IMR-90 (cell line): Measurements from ENCODE around the gene RSBN1L. TPM values are rescaled to one million over a fixed set of nuclear protein-coding genes. Genes with fewer than 3 reads are reported as not detected.

Experiments used
- ATAC-seq: fragments of 200-7000 bp; cut with Tn5 transposase; 2 replicates; pipeline ENCODE4 v1.9.1; 2020; ENCODE audit warnings: low read depth, mild to moderate bottlenecking, moderate library complexity
- BruUV-seq: library from RNA; stranded (reverse); fragments of 400-500 nt; replicated peaks from 2 replicates; lab custom pipeline; 2021; lab: Mats Ljungman, UMichigan
- CTCF ChIA-PET: fragments of 300-600 bp; formaldehyde crosslinking; extraction: SDS; loops from one replicate; lab custom pipeline; 2021; ENCODE audit warnings: antibody characterized with exemption; lab: Yijun Ruan, JAX
- POLR2A ChIA-PET: fragments of 300-600 bp; sonication (Branson Sonifier 250); formaldehyde crosslinking; loops from one replicate; lab custom pipeline; 2022; ENCODE audit warnings: antibody characterized with exemption; ENCODE audit not compliant: unreplicated experiment; lab: Charles Lee
- DNase-seq: peaks from one replicate; pipeline ENCODE4 v3.0.0; 2013
- H2AFZ ChIP-seq: replicated peaks from 2 replicates; pipeline ENCODE3; 2013; ENCODE audit warnings: low read length, mild to moderate bottlenecking; ENCODE audit not compliant: poor library complexity
- H2AK5ac ChIP-seq: 2 replicates; pipeline ENCODE4 v1.6.1; 2013; ENCODE audit warnings: low read depth, low read length, inconsistent platforms
- H2AK9ac ChIP-seq: replicated peaks from 2 replicates; pipeline ENCODE3; 2013; ENCODE audit warnings: mild to moderate bottlenecking, low read depth, low read length, moderate library complexity; ENCODE audit not compliant: poor library complexity
- H2BK120ac ChIP-seq: 2 replicates; pipeline ENCODE4 v1.6.1; 2013; ENCODE audit warnings: low read depth, low read length, inconsistent platforms
- H2BK15ac ChIP-seq: 3 replicates; pipeline ENCODE4 v1.6.1; 2013; ENCODE audit warnings: low read depth, low read length, inconsistent platforms
- H2BK20ac ChIP-seq: 2 replicates; pipeline ENCODE4 v1.6.1; 2013; ENCODE audit warnings: low read depth, mild to moderate bottlenecking, inconsistent platforms, low read length, moderate library complexity
- H2BK5ac ChIP-seq: 2 replicates; pipeline ENCODE4 v1.6.1; 2013; ENCODE audit warnings: mild to moderate bottlenecking, low read depth, low read length, inconsistent platforms; ENCODE audit not compliant: poor library complexity, severe bottlenecking
- H3K14ac ChIP-seq: replicated peaks from 2 replicates; pipeline ENCODE4 v1.6.1; 2013; ENCODE audit warnings: low read depth, low read length, inconsistent platforms
- H3K18ac ChIP-seq: 2 replicates; pipeline ENCODE4 v1.6.1; 2013; ENCODE audit warnings: low read depth, low read length, control low read depth
- H3K23ac ChIP-seq: 2 replicates; pipeline ENCODE4 v1.6.1; 2013; ENCODE audit warnings: low read depth, low read length, inconsistent platforms
- H3K27ac ChIP-seq: 2 replicates; pipeline ENCODE4 v1.5.1; 2013; ENCODE audit warnings: mild to moderate bottlenecking, control low read depth, low read length; ENCODE audit not compliant: insufficient read depth
- H3K27me3 ChIP-seq: 2 replicates; pipeline ENCODE4 v1.6.1; 2013; ENCODE audit warnings: low read length; ENCODE audit not compliant: control insufficient read depth, insufficient read depth
- H3K36me3 ChIP-seq: 2 replicates; pipeline ENCODE4 v1.6.1; 2013; ENCODE audit warnings: low read length, mixed read lengths; ENCODE audit not compliant: control insufficient read depth, insufficient read depth
- H3K4ac ChIP-seq: 2 replicates; pipeline ENCODE4 v1.6.1; 2013; ENCODE audit warnings: low read depth, low read length, inconsistent platforms
- H3K4me1 ChIP-seq: 2 replicates; pipeline ENCODE4 v1.6.1; 2013; ENCODE audit warnings: low read length, mixed read lengths; ENCODE audit not compliant: control insufficient read depth, insufficient read depth
- H3K4me2 ChIP-seq: 2 replicates; pipeline ENCODE4 v1.6.1; 2013; ENCODE audit warnings: low read depth, mild to moderate bottlenecking, control low read depth, low read length, moderate library complexity
- H3K4me3 ChIP-seq: 2 replicates; pipeline ENCODE4 v1.5.1; 2013; ENCODE audit warnings: low read depth, mild to moderate bottlenecking, control low read depth, low read length, moderate library complexity; ENCODE audit not compliant: insufficient read depth
- H3K56ac ChIP-seq: 2 replicates; pipeline ENCODE4 v1.6.1; 2013; ENCODE audit warnings: low read length, inconsistent platforms; ENCODE audit not compliant: insufficient read depth; ENCODE audit errors: extremely low read depth
- H3K79me1 ChIP-seq, 2 experiments: 2 replicates each; pipeline ENCODE4 v1.6.1; 2013; ENCODE audit warnings: low read length in 2 of 2, inconsistent platforms in 1 of 2, low read depth in 1 of 2
- H3K9ac ChIP-seq: 2 replicates; pipeline ENCODE4 v1.6.1; 2013; ENCODE audit warnings: low read depth, low read length, control low read depth
- H3K9me1 ChIP-seq: 2 replicates; pipeline ENCODE4 v1.6.1; 2013; ENCODE audit warnings: low read length, inconsistent platforms; ENCODE audit not compliant: insufficient read depth
- H3K9me3 ChIP-seq: 2 replicates; pipeline ENCODE4 v1.6.1; 2013; ENCODE audit warnings: low read length; ENCODE audit not compliant: control insufficient read depth, insufficient read depth
- H4K20me1 ChIP-seq: 2 replicates; pipeline ENCODE4 v1.6.1; 2013; ENCODE audit warnings: low read length, inconsistent platforms; ENCODE audit not compliant: insufficient read depth
- H4K5ac ChIP-seq: 2 replicates; pipeline ENCODE4 v1.6.1; 2013; ENCODE audit warnings: mild to moderate bottlenecking, low read depth, low read length, control low read depth
- H4K8ac ChIP-seq, 2 experiments: 2 replicates each; pipeline ENCODE4 v1.6.1; 2013; ENCODE audit warnings: low read depth in 2 of 2, low read length in 2 of 2, control low read depth in 1 of 2, inconsistent platforms in 1 of 2
- H4K91ac ChIP-seq: 2 replicates; pipeline ENCODE4 v1.6.1; 2013; ENCODE audit warnings: low read depth, low read length, inconsistent platforms; ENCODE audit not compliant: insufficient read depth
- BHLHE40 ChIP-seq: fragments of 150-350 bp; IDR thresholded peaks from 2 replicates; pipeline ENCODE4 v1.6.1; 2016; ENCODE audit warnings: mild to moderate bottlenecking, low read depth, low read length
- CEBPB ChIP-seq: IDR thresholded peaks from 2 replicates; pipeline ENCODE4 v1.6.1; 2012; ENCODE audit warnings: low read depth, low read length, improper control_type of control experiment
- CHD1 ChIP-seq: IDR thresholded peaks from 2 replicates; pipeline ENCODE4 v1.6.1; 2012; ENCODE audit warnings: low read depth, low read length, improper control_type of control experiment
- ELK1 ChIP-seq: fragments of 150-350 bp; IDR thresholded peaks from 2 replicates; pipeline ENCODE4 v1.6.1; 2016; ENCODE audit warnings: low read depth, mild to moderate bottlenecking, low read length, moderate library complexity, borderline replicate concordance
- FOS ChIP-seq: fragments of 150-350 bp; IDR thresholded peaks from 2 replicates; pipeline ENCODE4 v1.6.1; 2016; ENCODE audit warnings: low read depth, low read length
- MAZ ChIP-seq: IDR thresholded peaks from 2 replicates; pipeline ENCODE4 v1.6.1; 2012; ENCODE audit warnings: low read depth, mild to moderate bottlenecking, low read length, improper control_type of control experiment, moderate library complexity, borderline replicate concordance
- POLR2A ChIP-seq: IDR thresholded peaks from 2 replicates; pipeline ENCODE4 v1.6.1; 2012; ENCODE audit warnings: mild to moderate bottlenecking, low read depth, low read length
- RAD21 ChIP-seq: IDR thresholded peaks from 2 replicates; pipeline ENCODE4 v1.6.1; 2012; ENCODE audit warnings: low read length, improper control_type of control experiment
- SMC3 ChIP-seq: fragments of 150-350 bp; IDR thresholded peaks from 2 replicates; pipeline ENCODE4 v1.6.1; 2016; ENCODE audit warnings: low read depth, mild to moderate bottlenecking, antibody characterized with exemption, low read length, moderate library complexity
- USF2 ChIP-seq: fragments of 150-350 bp; IDR thresholded peaks from 2 replicates; pipeline ENCODE4 v1.6.1; 2017; ENCODE audit warnings: mild to moderate bottlenecking, antibody characterized with exemption, low read length, low read depth
- WGBS, 2 experiments: methylation state at CpG; one replicate each; pipeline versions ENCODE4 v1.1.5 to v1.1.7; 2013; ENCODE audit warnings: missing lambda C conversion rate in 2 of 2; ENCODE audit not compliant: insufficient read length in 1 of 2; ENCODE audit errors: extremely low coverage in 2 of 2; 5-methylcytosine and 5-hydroxymethylcytosine counted together
- dilution Hi-C: fragments of 300-500 bp; cut with HindIII; formaldehyde crosslinking; loops from one replicate; pipeline ENCODE4 v1.14.3; 2018; ENCODE audit warnings: low sequenced_read_pairs; ENCODE audit not compliant: unreplicated experiment
- in situ Hi-C: fragments of 300-500 bp; cut with MboI; formaldehyde crosslinking; loops from 3 replicates; pipeline ENCODE4 v1.14.3; 2019; ENCODE audit warnings: low sequenced_read_pairs, inconsistent platforms, mixed read lengths
- intact Hi-C: fragments of 100-400 bp; cut with micrococcal nuclease; formaldehyde crosslinking; loops from 2 replicates; pipeline ENCODE4 v1.10.0; 2022
- polyA plus RNA-seq, 3 experiments: library from polyadenylated mRNA; depleted of rRNA; stranded (reverse); fragments of >200 nt; gene quantifications; 2 replicates each; pipeline ENCODE4 v1.2.3, GENCODE V29; 2012; ENCODE audit warnings: low replicate concordance in 1 of 3
- total RNA-seq: library from RNA; depleted of rRNA; stranded (reverse); fragments of >200 nt; gene quantifications from 2 replicates; pipeline ENCODE4 v1.2.3, GENCODE V29; 2012

The RSBN1L gene
- total and polyA plus RNA-seq, 2 of the 4 experiments (the other 2 are of a cell fraction), result 7.8 to 14.7 TPM

- H2BK15ac ChIP-seq, result no peak overlapping the region
- H4K5ac ChIP-seq, result no peak overlapping the region
- no peak overlapping the region for H3K56ac ChIP-seq
- no peak overlapping the region for H2AFZ ChIP-seq
- no peak overlapping the region for H3K27ac ChIP-seq
- no peak overlapping the region for H3K18ac ChIP-seq
- no peak overlapping the region for H2BK5ac ChIP-seq
- TF ChIP-seq FOS (no peak), CHD1 (no peak), CEBPB (no peak), ELK1 (no peak), POLR2A (no peak), MAZ (no peak), USF2 (no peak), BHLHE40 (no peak), SMC3 (no peak), RAD21 (no peak)
- POLR2A ChIA-PET, result no interaction called here
- WGBS, 2 experiments, result 100% methylated on average over 1 of the region's 14 CpGs; no CpG with 5 or more reads in 1 of the 2 experiments
- no peak for ATAC-seq
- peak overlapping the region; percentile 38 for H3K4me2 ChIP-seq
- BruUV-seq, result TSS peak; percentile 7
- no peak overlapping the region for H2BK120ac ChIP-seq
- H3K4ac ChIP-seq, result no peak overlapping the region
- 0 out of 2 replicates have a peak, but pooled peaks cover 11% of the 10 kb centered on the region for H3K9me1 ChIP-seq
- CTCF ChIA-PET, result no interaction called here
- no peak overlapping the region for H3K14ac ChIP-seq
- no peaks in the 10 kb centered on the region for H3K9me3 ChIP-seq
- peaks cover 4% of the 10 kb centered on the region; the same call in 1 of the 2 replicates for H3K4me1 ChIP-seq
- no peak overlapping the region for H3K4me3 ChIP-seq
- peaks cover 26% of the 10 kb centered on the region; the same call in 1 of the 2 replicates for H4K20me1 ChIP-seq
- intact Hi-C loops (no loop called here), dilution Hi-C loops (no loop called here), in situ Hi-C loops (no loop called here)
- H3K23ac ChIP-seq, result peak overlapping the region; percentile 31; the same call in 1 of the 2 replicates
- H3K36me3 ChIP-seq, result no peaks in the 10 kb centered on the region
- H2BK20ac ChIP-seq, result no peak overlapping the region
- peaks cover 16 to 69% of the 10 kb centered on the region in 2 experiments for H3K79me1 ChIP-seq
- no peak overlapping the region for H2AK9ac ChIP-seq
- H3K9ac ChIP-seq, result no peak overlapping the region
- no peak overlapping the region for H4K8ac ChIP-seq
- DNase-seq, result no peak
- H2AK5ac ChIP-seq, result no peak overlapping the region
- H3K27me3 ChIP-seq, result no peaks in the 10 kb centered on the region
- no peak overlapping the region for H4K91ac ChIP-seq
Measured at GRCh38 chr7:77693830-77694583, 2.3 kb upstream of the RSBN1L start.
